NCI-H526 (cell line): ENCODE measurements around the gene SPI1.
"Not testable (repeated sequence)": the region's sequence is repeated elsewhere in the genome, so short reads cannot be mapped to it uniquely, and the experiment has no call there.

Source experiments
- DNase-seq, 2 experiments: peaks; one replicate each; lab custom pipeline; 2025; lab: John Stamatoyannopoulos, UW

SPI1 gene

GRCh38 chr11:47340010-47340409, 38.3 kb downstream of the SPI1 start:
- DNase-seq, result no peak

GRCh38 chr11:47338396-47339241, 39.7 kb downstream of the SPI1 start:
- no peak for DNase-seq

- DNase-seq, result peak; percentile 18 to 52
These were observed 41.0 kb downstream of the SPI1 start for GRCh38 chr11:47337229-47337924.

- DNase-seq, result no peak
These were observed 41.8 kb downstream of the SPI1 start for GRCh38 chr11:47336595-47336994.

GRCh38 chr11:47335733-47336132, 42.6 kb downstream of the SPI1 start:
- no peak for DNase-seq

GRCh38 chr11:47334699-47335411, 43.5 kb downstream of the SPI1 start:
- DNase-seq, result not testable (repeated sequence)

- no peak for DNase-seq
These were observed 44.4 kb downstream of the SPI1 start for GRCh38 chr11:47333886-47334443.

- no peak for DNase-seq
These were observed 44.9 kb downstream of the SPI1 start for GRCh38 chr11:47333526-47333845.

- DNase-seq, result no peak
These were observed 45.4 kb downstream of the SPI1 start for GRCh38 chr11:47332791-47333525.

- no peak for DNase-seq
These were observed 46.0 kb downstream of the SPI1 start for GRCh38 chr11:47332303-47332711.

- no peak for DNase-seq
These were observed 46.7 kb downstream of the SPI1 start for GRCh38 chr11:47331454-47332302.

GRCh38 chr11:47329987-47330931, 48.1 kb downstream of the SPI1 start:
- DNase-seq, result no peak

GRCh38 chr11:47329431-47329986, 48.8 kb downstream of the SPI1 start:
- no peak for DNase-seq

- no peak for DNase-seq
These were observed 49.6 kb downstream of the SPI1 start for GRCh38 chr11:47328449-47329390.

- DNase-seq, result no peak
These were observed 50.4 kb downstream of the SPI1 start for GRCh38 chr11:47327949-47328348.

- DNase-seq, result no peak
These were observed 51.3 kb downstream of the SPI1 start for GRCh38 chr11:47327025-47327424.

- no peak for DNase-seq
These were observed 52.1 kb downstream of the SPI1 start for GRCh38 chr11:47326198-47326597.
